HG02852 (cell line): ENCODE results near the gene GPANK1.

Experiments
- ATAC-seq: cut with Tn5 transposase; IDR thresholded peaks from one replicate; pipeline ENCODE4 v1.9.1; 2021; ENCODE audit warnings: mild to moderate bottlenecking, moderate library complexity; ENCODE audit not compliant: unreplicated experiment

Gene GPANK1

GRCh38 chr6:31663126-31663960 lies 1.5 kb downstream of the GPANK1 start:
- no peak for ATAC-seq

- no peak for ATAC-seq
Observed at GRCh38 chr6:31662124-31662723, 2.6 kb downstream of the GPANK1 start.

- no peak for ATAC-seq
Observed at GRCh38 chr6:31661262-31662123, 3.3 kb downstream of the GPANK1 start.

- ATAC-seq: no peak
Observed at GRCh38 chr6:31660381-31661261, 4.2 kb downstream of the GPANK1 start, which contains the start of gene C6orf47. Gene C6orf47, minus strand, starts transcription at chr6:31660778. Its CDS starts 831 bp downstream, at chr6:31659947.

GRCh38 chr6:31659649-31660380 lies 5.0 kb downstream of the GPANK1 start:
- no peak for ATAC-seq

GRCh38 chr6:31658983-31659648 lies 5.7 kb downstream of the GPANK1 start:
- no peak for ATAC-seq

GRCh38 chr6:31658158-31658688 lies 6.6 kb downstream of the GPANK1 start:
- no peak for ATAC-seq

- no peak for ATAC-seq
Observed at GRCh38 chr6:31657406-31658157, 7.2 kb downstream of the GPANK1 start.

GRCh38 chr6:31655349-31656237 lies 9.2 kb downstream of the GPANK1 start, which contains the start of gene APOM:
Gene APOM, plus strand, starts transcription at chr6:31655894. Its CDS starts 73 bp downstream, at chr6:31655967.
- no peak for ATAC-seq

- ATAC-seq: no peak
Observed at GRCh38 chr6:31654574-31655348, 10.0 kb downstream of the GPANK1 start.

GRCh38 chr6:31652925-31653724 lies 11.7 kb downstream of the GPANK1 start:
- ATAC-seq: peak; percentile 47

GRCh38 chr6:31651602-31652191 lies 13.1 kb downstream of the GPANK1 start:
- peak; percentile 24 for ATAC-seq

GRCh38 chr6:31645325-31645724 lies 19.5 kb downstream of the GPANK1 start:
- no peak for ATAC-seq

- no peak for ATAC-seq
Observed at GRCh38 chr6:31643818-31644454, 20.9 kb downstream of the GPANK1 start.
